GM12873 (cell line): ENCODE measurements around the gene PLLP.

Source experiments
- TF ChIP-seq, protein P1 (sequence below): IDR thresholded peaks from 2 replicates; pipeline ENCODE4 v1.5.1; 2012; ENCODE audit warnings: low read depth, mild to moderate bottlenecking, moderate library complexity, low read length, control low read depth; ENCODE audit not compliant: insufficient read depth; ENCODE audit errors: missing control alignments

The PLLP gene

GRCh38 chr16:57318240-57318970 is 33.9 kb upstream of the PLLP start:
- TF ChIP-seq, protein P1, sequence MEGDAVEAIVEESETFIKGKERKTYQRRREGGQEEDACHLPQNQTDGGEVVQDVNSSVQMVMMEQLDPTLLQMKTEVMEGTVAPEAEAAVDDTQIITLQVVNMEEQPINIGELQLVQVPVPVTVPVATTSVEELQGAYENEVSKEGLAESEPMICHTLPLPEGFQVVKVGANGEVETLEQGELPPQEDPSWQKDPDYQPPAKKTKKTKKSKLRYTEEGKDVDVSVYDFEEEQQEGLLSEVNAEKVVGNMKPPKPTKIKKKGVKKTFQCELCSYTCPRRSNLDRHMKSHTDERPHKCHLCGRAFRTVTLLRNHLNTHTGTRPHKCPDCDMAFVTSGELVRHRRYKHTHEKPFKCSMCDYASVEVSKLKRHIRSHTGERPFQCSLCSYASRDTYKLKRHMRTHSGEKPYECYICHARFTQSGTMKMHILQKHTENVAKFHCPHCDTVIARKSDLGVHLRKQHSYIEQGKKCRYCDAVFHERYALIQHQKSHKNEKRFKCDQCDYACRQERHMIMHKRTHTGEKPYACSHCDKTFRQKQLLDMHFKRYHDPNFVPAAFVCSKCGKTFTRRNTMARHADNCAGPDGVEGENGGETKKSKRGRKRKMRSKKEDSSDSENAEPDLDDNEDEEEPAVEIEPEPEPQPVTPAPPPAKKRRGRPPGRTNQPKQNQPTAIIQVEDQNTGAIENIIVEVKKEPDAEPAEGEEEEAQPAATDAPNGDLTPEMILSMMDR = no peak

DNA sequence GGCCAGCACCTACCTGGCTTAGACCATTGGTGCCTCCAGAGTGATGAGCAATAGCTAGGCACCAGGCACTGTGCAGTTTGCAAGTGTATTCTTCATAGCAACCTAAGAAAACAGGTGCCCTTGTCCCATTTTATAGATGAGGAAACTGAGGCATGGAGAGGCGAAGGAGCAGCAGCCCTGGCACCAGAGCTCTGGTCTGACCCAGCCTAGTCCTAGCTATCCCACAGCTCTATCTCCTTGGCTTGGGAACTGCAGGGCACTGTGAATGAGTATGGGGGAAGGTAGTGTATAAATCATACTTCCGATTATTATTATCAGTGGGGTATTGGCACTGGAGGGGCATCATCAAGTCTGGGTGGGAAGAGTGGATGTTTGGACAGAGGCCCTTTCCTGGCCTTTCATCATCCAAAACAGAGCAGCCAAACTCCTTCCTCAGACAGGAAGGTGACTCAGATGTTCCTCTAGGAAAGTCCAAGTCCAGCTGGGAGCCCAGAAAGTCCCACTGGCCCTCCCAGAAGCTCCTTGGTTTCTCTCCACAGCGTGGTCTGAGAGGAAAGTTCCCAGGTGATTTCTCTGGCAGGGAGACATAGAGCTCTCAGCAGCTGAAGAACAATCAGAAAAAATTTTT is 32.0 kb upstream of the PLLP start:
- TF ChIP-seq, protein P1 = no peak

GRCh38 chr16:57315416-57315815 is 30.9 kb upstream of the PLLP start:
- TF ChIP-seq, protein P1 = no peak

GRCh38 chr16:57314161-57314785 is 29.8 kb upstream of the PLLP start:
- TF ChIP-seq, protein P1 = no peak

GRCh38 chr16:57313509-57313908 is 29.0 kb upstream of the PLLP start:
- TF ChIP-seq, protein P1 = no peak

DNA sequence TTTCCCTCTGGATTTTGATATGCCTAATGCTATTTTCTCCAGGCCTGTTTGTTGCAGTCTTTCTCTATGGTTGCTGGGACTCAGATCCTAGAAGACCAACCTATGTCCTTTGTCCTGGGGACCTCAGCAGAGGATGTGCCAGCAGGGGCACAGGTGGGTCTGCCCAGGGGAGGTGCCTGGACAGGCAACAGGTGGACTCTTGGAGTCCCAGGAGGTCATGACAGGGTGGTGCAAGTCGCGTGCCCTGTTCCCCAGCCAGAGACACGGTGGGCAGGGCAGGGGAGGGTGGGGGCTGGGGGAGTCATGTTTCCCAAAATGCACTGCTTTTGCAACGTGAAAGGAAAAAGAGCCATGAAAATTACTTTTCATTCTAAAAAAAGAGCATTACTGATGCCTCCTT is 26.3 kb upstream of the PLLP start:
- TF ChIP-seq, protein P1 = no peak

DNA sequence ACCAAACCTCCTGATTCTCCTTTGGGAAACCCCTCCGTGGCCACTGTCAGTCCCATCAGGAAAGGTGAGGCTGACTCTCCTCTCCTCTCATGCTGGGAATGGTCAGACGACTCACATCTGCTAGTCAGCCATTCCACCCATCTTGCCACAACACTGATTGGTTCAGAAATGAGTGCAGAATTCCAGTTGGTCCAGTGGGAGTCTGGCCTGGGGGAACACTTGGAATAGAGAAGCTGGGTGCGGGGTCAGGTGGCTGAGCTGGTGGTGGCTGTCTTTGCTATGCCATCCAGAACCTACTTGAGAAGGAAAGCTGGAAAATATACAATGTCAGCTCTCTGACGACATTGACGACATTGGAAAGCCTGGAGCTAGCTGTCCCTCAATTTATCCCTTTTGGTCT is 23.6 kb upstream of the PLLP start:
- TF ChIP-seq, protein P1 = no peak
